ENCODE results near the gene ZNRF1.

ZNRF1 gene

DNA sequence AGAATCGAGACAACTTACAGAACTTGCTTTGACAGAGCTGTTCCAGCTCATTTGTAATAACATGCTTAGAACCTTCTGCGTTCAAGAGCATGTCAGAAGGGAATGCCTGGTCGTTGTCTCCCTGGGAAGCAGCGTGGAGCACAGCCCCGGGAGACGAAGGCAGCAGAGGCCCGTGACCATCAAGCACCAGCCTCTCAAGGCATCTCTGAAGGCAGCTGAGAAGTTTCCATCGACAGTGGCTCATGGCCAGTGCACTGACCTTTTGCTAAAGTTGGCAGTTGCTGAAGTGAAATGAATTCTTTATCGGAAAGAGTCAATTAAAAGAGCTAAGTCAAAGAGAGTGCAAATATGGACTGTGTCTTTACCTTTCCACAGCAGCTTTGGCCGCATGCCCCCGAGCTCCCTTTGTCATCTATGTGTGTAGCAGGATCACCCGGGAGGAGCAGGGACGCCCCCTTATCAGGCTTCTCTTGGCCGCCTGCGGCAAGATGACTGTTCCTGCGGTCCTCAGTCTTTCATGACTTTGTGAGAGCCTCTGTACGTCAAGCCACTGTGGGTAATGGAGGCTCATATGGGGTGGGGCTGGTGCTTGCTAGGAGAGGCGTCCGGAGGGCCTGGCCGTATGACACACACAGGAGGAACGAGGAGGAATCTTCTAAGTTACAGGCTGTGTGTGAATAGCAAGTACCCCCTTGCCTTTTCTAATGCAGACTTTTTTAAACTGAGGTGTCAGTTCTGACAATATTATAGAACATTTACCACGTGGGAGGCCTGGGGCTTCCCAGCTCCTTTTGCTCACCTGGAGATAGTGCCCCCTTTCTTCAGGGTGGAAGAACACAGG, 63.5 kb downstream of the ZNRF1 start:
- no peak for TF ChIP-seq TAF1 (IDR thresholded peaks at IDR 0.05; ENCODE audit: borderline replicate concordance, insufficient read depth, low read length)
- TF ChIP-seq, protein P1, sequence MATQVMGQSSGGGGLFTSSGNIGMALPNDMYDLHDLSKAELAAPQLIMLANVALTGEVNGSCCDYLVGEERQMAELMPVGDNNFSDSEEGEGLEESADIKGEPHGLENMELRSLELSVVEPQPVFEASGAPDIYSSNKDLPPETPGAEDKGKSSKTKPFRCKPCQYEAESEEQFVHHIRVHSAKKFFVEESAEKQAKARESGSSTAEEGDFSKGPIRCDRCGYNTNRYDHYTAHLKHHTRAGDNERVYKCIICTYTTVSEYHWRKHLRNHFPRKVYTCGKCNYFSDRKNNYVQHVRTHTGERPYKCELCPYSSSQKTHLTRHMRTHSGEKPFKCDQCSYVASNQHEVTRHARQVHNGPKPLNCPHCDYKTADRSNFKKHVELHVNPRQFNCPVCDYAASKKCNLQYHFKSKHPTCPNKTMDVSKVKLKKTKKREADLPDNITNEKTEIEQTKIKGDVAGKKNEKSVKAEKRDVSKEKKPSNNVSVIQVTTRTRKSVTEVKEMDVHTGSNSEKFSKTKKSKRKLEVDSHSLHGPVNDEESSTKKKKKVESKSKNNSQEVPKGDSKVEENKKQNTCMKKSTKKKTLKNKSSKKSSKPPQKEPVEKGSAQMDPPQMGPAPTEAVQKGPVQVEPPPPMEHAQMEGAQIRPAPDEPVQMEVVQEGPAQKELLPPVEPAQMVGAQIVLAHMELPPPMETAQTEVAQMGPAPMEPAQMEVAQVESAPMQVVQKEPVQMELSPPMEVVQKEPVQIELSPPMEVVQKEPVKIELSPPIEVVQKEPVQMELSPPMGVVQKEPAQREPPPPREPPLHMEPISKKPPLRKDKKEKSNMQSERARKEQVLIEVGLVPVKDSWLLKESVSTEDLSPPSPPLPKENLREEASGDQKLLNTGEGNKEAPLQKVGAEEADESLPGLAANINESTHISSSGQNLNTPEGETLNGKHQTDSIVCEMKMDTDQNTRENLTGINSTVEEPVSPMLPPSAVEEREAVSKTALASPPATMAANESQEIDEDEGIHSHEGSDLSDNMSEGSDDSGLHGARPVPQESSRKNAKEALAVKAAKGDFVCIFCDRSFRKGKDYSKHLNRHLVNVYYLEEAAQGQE (IDR thresholded peaks at IDR 0.05; ENCODE audit: insufficient read depth in 1 of 2, low read depth in 2 of 2, low read length in 2 of 2): no peak
- TF ChIP-seq POLR2AphosphoS5 (IDR thresholded peaks at IDR 0.05; ENCODE audit: low read depth, low read length): no peak
- TF ChIP-seq FOXP2 (optimal IDR thresholded peaks at IDR 0.05; ENCODE audit: borderline replicate concordance, extremely low read depth, extremely low read length, insufficient read depth): no peak

DNA sequence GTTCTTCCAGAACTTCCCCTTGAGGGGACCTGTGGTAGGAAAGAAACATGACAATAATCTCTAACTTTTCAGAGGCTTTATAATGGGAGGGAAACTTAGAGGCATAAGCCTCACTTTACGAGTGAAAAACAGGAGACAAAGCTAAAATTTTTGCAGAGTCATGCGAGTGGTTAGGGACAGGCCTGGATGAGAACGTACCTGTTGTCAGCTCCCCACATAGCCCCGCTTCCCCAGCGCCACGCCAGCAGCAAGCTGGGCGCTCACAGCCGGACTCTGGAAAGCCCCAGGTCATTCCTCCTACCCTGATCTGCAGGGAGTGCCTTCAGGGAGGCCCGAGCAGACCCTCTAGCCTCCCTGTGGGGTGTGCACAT, 64.1 kb downstream of the ZNRF1 start:
- TF ChIP-seq POLR2AphosphoS5 (IDR thresholded peaks at IDR 0.05; ENCODE audit: low read depth, low read length): no peak
- no peak for TF ChIP-seq FOXP2 (optimal IDR thresholded peaks at IDR 0.05; ENCODE audit: borderline replicate concordance, extremely low read depth, extremely low read length, insufficient read depth)
- TF ChIP-seq, protein P1 (IDR thresholded peaks at IDR 0.05; ENCODE audit: insufficient read depth in 1 of 2, low read depth in 2 of 2, low read length in 2 of 2): no peak
- TF ChIP-seq SIN3A (IDR thresholded peaks at IDR 0.05; ENCODE audit: borderline replicate concordance, insufficient read depth, low read length): no peak
- no peak for TF ChIP-seq TAF1 (IDR thresholded peaks at IDR 0.05; ENCODE audit: borderline replicate concordance, insufficient read depth, low read length)

DNA sequence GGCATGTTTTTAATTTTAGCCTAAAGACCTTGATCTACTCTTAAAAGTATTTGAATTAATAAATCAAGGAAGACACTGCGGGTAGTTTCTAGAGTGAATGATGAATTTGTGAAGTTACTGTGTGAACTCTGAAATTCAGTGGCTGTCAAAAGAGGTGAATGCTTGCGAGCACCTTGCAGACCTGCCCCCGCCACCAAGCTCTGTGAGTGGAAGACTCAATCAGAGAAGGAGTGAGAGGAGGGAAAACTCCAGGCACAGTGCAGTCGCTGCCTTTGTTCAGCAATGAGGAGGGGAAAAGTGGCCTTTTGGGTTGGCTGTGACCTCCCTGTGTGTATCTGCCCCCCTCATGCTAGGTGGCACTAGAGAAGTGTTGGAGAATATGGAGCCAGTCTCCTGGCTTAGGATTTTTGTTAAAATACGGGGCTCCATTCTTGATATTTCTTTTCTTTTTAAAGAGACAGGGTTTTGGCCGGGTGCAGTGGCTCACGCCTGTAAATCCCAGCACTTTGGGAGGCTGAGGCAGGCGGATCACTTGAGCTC, 64.8 kb downstream of the ZNRF1 start:
- TF ChIP-seq, protein P1 (IDR thresholded peaks at IDR 0.05; ENCODE audit: insufficient read depth in 1 of 2, low read depth in 2 of 2, low read length in 2 of 2): no peak
- TF ChIP-seq FOXP2 (optimal IDR thresholded peaks at IDR 0.05; ENCODE audit: borderline replicate concordance, extremely low read depth, extremely low read length, insufficient read depth) (no peak), POLR2AphosphoS5 (IDR thresholded peaks at IDR 0.05; ENCODE audit: low read depth, low read length) (no peak), SIN3A (IDR thresholded peaks at IDR 0.05; ENCODE audit: borderline replicate concordance, insufficient read depth, low read length) (no peak), TAF1 (IDR thresholded peaks at IDR 0.05; ENCODE audit: borderline replicate concordance, insufficient read depth, low read length) (no peak)

DNA sequence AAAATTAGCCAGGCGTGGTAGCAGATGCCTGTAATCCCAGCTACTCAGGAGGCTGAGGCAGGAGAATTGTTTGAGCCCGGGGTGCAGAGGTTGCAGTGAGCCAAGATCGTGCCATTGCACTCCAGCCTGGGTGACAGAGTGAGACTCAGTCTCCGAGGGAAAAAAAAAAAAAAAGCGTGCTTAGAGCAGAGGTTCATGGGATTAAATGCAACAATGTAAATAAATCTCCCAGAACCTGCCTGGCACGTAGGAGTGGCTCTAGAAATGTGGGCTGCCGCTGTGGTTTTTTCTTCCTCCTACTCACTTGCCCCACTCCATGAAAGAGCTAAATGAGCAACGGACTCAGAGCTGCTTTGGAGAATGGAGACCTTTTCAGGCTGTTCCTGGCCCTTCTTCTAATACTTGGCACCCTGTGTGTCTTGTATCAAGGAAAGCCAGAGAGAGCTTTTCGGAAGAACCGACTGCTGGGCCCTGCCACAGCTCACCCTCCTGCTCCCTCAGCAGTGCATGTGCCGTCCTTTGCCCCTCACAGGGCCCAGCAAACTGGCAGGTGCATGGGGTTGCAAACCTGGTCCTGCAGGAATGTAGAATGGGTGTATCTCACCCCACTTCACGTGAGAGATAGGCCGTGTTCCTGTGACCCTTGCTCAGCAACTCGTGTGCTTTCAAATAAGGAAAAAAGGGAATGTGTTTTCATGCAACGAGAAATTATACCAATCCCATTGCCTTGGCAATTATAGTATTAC, 65.8 kb downstream of the ZNRF1 start:
- TF ChIP-seq TAF1 (IDR thresholded peaks at IDR 0.05; ENCODE audit: borderline replicate concordance, insufficient read depth, low read length) (no peak), POLR2AphosphoS5 (IDR thresholded peaks at IDR 0.05; ENCODE audit: low read depth, low read length) (no peak), SIN3A (IDR thresholded peaks at IDR 0.05; ENCODE audit: borderline replicate concordance, insufficient read depth, low read length) (no peak), FOXP2 (optimal IDR thresholded peaks at IDR 0.05; ENCODE audit: borderline replicate concordance, extremely low read depth, extremely low read length, insufficient read depth) (no peak)
- TF ChIP-seq, protein P1 (IDR thresholded peaks at IDR 0.05; ENCODE audit: insufficient read depth in 1 of 2, low read depth in 2 of 2, low read length in 2 of 2): no peak

Measured in PFSK-1 (cell line).